GDM1 (cell line): ENCODE data around the gene USO1.
A peak's percentile ranks its signal among the peaks of the same experiment; 100 is the strongest.

Source experiments
- DNase-seq: peaks from one replicate; lab custom pipeline; 2025; lab: John Stamatoyannopoulos, UW

The USO1 gene

DNA sequence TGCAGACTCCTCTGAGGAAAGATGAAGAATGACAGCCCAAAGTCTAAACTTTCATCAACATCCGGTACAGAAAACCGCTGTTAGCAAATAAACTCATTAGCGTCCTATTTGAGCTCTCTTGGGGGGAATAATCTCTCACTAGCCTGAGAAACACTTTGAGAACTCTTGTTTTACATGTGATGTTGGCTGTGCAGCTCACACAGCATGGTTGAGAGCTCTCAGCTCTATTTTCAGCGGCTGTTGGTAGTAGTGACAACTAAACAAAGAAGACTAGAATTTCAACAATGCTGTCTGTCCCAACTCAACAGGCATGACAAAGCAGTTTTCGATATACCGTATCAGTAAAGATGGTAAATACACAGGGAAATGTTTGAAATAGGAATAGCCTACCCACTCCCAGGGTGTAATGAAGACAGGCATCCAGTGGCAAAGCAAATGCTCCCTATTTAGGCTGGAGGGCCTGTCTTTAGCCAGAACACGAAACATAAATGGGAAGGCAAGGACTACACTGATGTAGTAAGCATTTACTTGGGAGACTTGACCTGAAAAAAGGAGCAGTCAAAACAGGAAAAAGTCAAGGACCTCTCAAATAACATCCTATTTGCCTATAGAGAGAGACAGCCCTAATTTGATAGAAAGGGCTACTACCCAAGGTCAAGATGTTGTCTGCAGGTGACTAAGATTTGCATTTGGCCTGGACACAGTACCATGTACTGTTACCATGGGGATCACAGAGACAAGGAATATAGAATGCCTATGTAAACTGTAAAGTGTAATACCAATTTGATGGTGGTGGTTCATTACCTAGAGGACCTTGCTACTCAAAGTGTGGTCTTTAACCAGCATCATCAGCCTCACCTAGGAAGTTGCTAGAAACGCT, 117.5 kb downstream of the USO1 start:
- DNase-seq: no peak

DNA sequence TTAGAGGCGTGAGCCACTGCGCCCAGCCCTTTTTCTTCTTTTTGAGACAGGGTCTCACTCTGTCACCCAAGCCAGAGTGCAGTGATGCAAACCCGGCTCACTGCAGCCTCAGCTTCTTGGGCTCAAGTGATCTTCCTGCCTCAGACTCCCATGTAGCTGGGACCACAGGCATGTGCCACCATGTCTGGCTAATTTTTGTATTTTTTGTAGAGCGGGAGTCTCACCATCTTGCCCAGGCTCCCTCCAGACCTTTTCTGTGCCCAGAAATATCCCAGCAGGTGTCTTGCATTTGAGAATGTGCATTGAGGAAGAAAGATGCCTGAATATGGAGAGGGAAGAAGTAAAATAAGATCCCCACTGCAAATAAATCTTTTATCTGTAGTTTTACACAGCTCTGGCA, 119.2 kb downstream of the USO1 start:
- DNase-seq: no peak

DNA sequence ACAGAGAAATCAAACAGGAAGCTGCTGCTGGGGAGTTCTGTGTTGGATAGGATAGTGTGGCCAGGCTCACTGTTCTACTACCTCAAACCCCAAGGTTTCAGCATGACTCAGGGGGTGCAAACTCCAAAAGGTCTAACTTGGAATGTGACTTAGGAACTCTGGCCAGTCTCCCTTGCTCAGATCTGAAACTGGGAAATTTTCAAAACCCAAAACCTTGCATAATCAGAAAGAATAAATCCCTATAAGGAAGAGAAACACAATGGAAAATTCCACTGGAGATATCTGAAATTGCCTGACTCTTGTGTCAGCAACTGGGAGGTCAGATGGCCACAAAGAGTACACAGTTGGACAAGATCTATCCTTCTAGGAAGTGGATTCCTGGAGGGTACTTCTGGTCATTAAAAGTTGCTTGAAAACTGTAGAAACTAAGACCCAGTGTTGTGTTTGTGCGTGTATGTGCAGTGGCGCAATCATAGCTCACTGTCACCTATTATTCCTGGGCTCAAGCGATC, 119.8 kb downstream of the USO1 start:
- DNase-seq: no peak

DNA sequence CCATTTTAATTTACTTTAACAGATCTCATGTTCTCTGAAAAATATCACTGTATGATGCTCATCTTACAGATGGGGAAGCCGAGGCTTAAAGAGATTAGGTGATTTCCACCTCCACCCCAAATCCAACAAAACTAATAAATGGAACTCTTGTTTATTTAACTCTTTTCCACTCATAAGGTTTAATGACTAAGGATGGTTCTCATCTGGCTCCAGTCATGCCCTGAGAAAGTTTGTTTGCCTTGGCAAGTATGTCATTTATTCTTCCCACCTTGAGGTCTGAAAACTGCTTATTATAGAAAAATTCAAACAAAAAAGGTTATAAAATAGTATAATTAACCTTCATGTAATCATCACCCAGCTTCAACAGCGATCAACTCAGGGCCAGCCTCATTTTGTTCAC, 121.6 kb downstream of the USO1 start:
- no peak for DNase-seq

DNA sequence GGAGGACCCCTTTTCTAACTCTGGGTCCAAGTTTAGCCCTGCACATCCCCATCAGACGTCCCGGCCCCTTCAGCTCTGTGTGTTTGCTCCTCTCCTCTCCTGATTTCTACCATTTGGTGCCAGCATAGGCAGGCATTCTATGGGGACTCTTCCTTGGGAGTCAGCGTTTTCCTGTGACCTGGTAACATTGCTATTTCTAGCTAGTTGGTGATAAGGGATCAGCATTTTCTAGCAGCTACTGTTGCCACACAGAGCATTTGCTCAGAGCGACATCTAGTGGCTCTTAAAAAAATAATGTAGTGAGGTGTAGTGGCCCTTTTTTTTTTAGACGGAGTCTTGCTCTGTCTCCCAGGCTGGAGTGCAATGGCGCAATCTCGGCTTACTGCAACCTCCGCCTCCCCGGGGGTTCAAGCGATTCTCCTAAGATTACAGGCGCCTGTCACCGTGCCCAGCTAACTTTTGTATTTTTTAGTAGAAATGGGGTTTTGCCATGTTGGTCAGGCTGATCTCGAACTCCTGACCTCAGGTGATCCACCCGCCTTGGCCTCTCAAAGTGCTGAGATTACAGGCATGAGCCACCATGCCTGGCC, 123.9 kb downstream of the USO1 start:
- DNase-seq: peak; percentile 49

DNA sequence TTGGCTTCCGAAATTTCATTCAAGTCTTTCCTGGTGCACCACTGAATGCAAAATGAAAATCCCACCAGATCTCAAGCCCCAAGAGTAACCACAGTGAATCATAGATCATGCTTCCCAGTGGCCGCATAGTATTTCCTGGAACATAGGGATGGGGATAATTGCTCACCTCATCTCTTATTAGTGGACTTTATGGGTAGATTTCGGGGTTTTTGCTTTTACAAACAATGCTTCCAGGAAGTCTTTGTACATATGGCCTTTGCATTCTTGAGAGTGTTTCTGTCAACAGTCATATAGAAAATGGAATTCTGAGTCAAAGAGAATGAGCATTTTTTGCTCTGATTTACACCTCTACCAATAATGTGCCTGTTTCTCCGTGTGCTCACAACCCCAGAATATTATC, 124.5 kb downstream of the USO1 start:
- no peak for DNase-seq

DNA sequence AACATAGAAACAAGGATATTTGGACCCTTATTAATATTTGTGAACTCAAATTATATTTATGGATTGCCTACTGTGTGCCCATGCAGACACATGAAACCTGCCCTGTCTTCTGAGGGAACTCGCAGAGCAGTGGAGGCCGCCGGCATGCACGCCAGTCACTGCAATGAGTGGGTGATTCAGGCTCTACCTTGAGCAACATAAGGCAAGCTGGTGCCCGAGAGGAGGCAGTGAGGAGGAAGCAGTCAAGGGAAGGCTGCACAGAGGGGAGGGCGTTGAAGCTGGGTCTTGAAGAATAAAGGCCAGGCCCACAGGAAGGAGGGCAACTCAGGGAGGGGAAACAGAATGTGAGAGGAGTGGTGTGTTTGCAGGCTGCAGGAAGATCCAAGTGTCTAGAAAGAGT, 125.1 kb downstream of the USO1 start:
- peak; percentile 68 for DNase-seq

DNA sequence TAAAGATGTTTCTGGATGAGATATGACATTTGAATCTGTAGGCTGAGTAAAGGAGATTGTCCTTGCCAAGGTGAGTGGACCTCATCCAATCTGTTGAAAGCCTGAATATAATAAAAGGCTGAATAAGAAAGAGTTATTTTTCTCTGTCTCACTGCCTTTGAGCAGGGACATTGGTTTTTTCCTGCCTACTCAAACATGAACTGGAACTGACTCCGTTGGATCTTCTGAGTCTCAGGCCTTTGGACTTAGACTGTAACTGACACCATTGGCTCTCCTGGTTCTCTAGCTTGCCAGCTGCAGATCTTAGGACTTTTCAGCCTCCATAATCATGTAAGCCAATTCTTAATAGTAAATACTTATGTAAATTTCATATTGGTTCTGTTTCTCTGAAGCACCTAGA, 134.3 kb downstream of the USO1 start:
- DNase-seq: no peak

DNA sequence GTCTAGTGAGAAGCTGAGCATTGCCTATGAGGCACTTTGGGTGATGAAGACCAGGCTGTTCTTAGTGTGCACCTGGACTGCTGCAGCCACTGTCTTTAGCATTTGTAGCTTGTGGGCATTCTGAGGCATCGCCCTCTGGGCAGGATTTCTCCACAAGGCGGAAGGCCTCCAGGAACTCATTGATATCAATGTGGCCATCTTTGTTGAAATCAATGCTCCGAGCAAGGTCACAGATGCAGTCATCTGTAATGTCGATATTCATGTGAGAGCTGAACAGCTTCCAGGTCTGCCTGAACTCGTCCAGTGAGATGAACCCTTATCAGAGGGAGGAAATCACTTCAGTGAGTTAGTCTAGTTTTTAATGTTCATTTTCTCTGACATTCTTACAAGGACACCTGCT, 136.2 kb downstream of the USO1 start:
- no peak for DNase-seq
